HepG2 (cell line): ENCODE results near the gene BRAP. TPM values are rescaled to one million over a fixed set of nuclear protein-coding genes. Genes with fewer than 3 reads are reported as not detected.
A peak's percentile ranks its signal among the peaks of the same experiment; 100 is the strongest.

ENCODE experiments used
- ATM ChIP-seq: fragments of 450-650 bp; IDR thresholded peaks from 2 replicates; pipeline ENCODE4 v1.7.1; 2017; ENCODE audit warnings: mild to moderate bottlenecking, borderline replicate concordance
- BCLAF1 ChIP-seq: fragments of 450-650 bp; IDR thresholded peaks from 2 replicates; pipeline ENCODE4 v1.6.1; 2017; ENCODE audit warnings: mild to moderate bottlenecking
- GATAD1 ChIP-seq: IDR thresholded peaks from 2 replicates; pipeline ENCODE4 v1.6.1; 2016; ENCODE audit warnings: missing genetic modification reagents, missing compliant biosample characterization
- KLF11 ChIP-seq: IDR thresholded peaks from 2 replicates; pipeline ENCODE4 v1.6.1; 2016; ENCODE audit warnings: missing compliant biosample characterization
- MEIS1 ChIP-seq: sonication (generic); formaldehyde crosslinking; IDR thresholded peaks from 2 replicates; pipeline ENCODE4 v1.9.0; 2021; ENCODE audit warnings: mild to moderate bottlenecking, missing genetic modification reagents, moderate library complexity, borderline replicate concordance
- MYPOP ChIP-seq: sonication (generic); formaldehyde crosslinking; IDR thresholded peaks from 2 replicates; pipeline ENCODE4 v1.8.1; 2023; ENCODE audit warnings: mild to moderate bottlenecking, moderate library complexity, missing genetic modification reagents
- SIN3A ChIP-seq: IDR thresholded peaks from 2 replicates; pipeline ENCODE4 v1.6.1; 2011; ENCODE audit warnings: low read depth, mild to moderate bottlenecking, control low read depth, low read length, borderline replicate concordance
- SOX5 ChIP-seq: IDR thresholded peaks from 2 replicates; pipeline ENCODE4 v1.6.1; 2016; ENCODE audit warnings: borderline replicate concordance
- TARDBP ChIP-seq: sonication (generic); formaldehyde crosslinking; IDR thresholded peaks from 2 replicates; pipeline ENCODE4 v1.8.0; 2022; ENCODE audit warnings: mild to moderate bottlenecking, missing genetic modification reagents
- THRA ChIP-seq: sonication (generic); formaldehyde crosslinking; IDR thresholded peaks from 2 replicates; pipeline ENCODE4 v1.4.0; 2020; ENCODE audit warnings: missing genetic modification reagents, borderline replicate concordance
- TSC22D2 ChIP-seq: sonication (generic); formaldehyde crosslinking; IDR thresholded peaks from 2 replicates; pipeline ENCODE4 v1.5.1; 2020; ENCODE audit warnings: missing genetic modification reagents, mild to moderate bottlenecking, borderline replicate concordance
- ZKSCAN8 ChIP-seq: IDR thresholded peaks from 2 replicates; pipeline ENCODE4 v1.6.1; 2016; ENCODE audit warnings: borderline replicate concordance, missing genetic modification reagents, missing compliant biosample characterization
- ZNF230 ChIP-seq: sonication (generic); formaldehyde crosslinking; IDR thresholded peaks from 2 replicates; pipeline ENCODE4 v1.4.0; 2020; ENCODE audit warnings: mild to moderate bottlenecking, missing genetic modification reagents
- ZNF33B ChIP-seq: sonication (generic); formaldehyde crosslinking; IDR thresholded peaks from 2 replicates; pipeline ENCODE4 v1.5.1; 2020; ENCODE audit warnings: mild to moderate bottlenecking, missing genetic modification reagents
- ZNF362 ChIP-seq: sonication (generic); formaldehyde crosslinking; IDR thresholded peaks from 2 replicates; pipeline ENCODE4 v1.4.0; 2020; ENCODE audit warnings: missing genetic modification reagents, mild to moderate bottlenecking, borderline replicate concordance
- ZNF367 ChIP-seq: sonication (generic); formaldehyde crosslinking; IDR thresholded peaks from 2 replicates; pipeline ENCODE4 v1.4.0; 2020; ENCODE audit warnings: missing genetic modification reagents, borderline replicate concordance
- ZNF430 ChIP-seq: sonication (generic); formaldehyde crosslinking; IDR thresholded peaks from 2 replicates; pipeline ENCODE4 v1.9.0; 2021; ENCODE audit warnings: mild to moderate bottlenecking, missing genetic modification reagents
- ZSCAN29 ChIP-seq: sonication (generic); formaldehyde crosslinking; conservative IDR thresholded peaks from 2 replicates; pipeline ENCODE4 v1.4.0; 2020; ENCODE audit warnings: mild to moderate bottlenecking, missing genetic modification reagents
- polyA plus RNA-seq, 8 experiments: library from polyadenylated mRNA; depleted of rRNA in 3 of 8; stranded (reverse) in 7 of 8; unstranded in 1 of 8; fragments of >200 nt; fragmentation: Illumina TruSeq in 4 of 8; extraction: Trizol in 4 of 8; gene quantifications; 2 replicates each; pipeline versions ENCODE4 v1.2.1 to v1.2.3, GENCODE V29; 2011 to 2016; ENCODE audit warnings: low read depth in 4 of 8, missing spikeins in 1 of 8, mixed read lengths in 1 of 8; ENCODE audit not compliant: insufficient read depth in 1 of 8
- total RNA-seq, 5 experiments: library from RNA; depleted of rRNA; stranded (reverse); fragments of >200 nt; fragmentation: Illumina TruSeq; extraction: Trizol; gene quantifications; 2 replicates each; pipeline ENCODE4 v1.2.3, GENCODE V29; 2016; ENCODE audit warnings: low read depth in 1 of 5
- TF ChIP-seq, protein P1 (sequence below): sonication (generic); formaldehyde crosslinking; IDR thresholded peaks from 2 replicates; pipeline ENCODE4 v1.8.1; 2023; ENCODE audit warnings: missing genetic modification reagents, inconsistent platforms, borderline replicate concordance
- TF ChIP-seq, protein P2 (sequence below): IDR thresholded peaks from 2 replicates; pipeline ENCODE4 v1.6.1; 2012; ENCODE audit warnings: low read depth, low read length, improper control_type of control experiment

Gene BRAP
- total and polyA plus RNA-seq, 2 of the 13 experiments (the other 11 are each of a cell fraction or from before 2014, with no cell fraction given) = 8.1 to 15.4 TPM

- TF ChIP-seq THRA (CRISPR knock-in tag) (peak; percentile 14; the same call in 1 of the 2 replicates), KLF11 (0 out of 2 replicates have a peak, but pooled peaks have one; percentile 25), TARDBP (CRISPR knock-in tag) (peak; percentile 6; the same call in 1 of the 2 replicates), ZSCAN29 (CRISPR knock-in tag) (0 out of 2 replicates have a peak, but pooled peaks have one; percentile 30), GATAD1 (CRISPR knock-in tag) (0 out of 2 replicates have a peak, but pooled peaks have one; percentile 5), TSC22D2 (no peak), ZNF430 (CRISPR knock-in tag) (no peak), MYPOP (peak; percentile 2; the same call in 1 of the 2 replicates), BCLAF1 (no peak), SIN3A (no peak), ATM (no peak), ZNF230 (CRISPR knock-in tag) (no peak), ZKSCAN8 (CRISPR knock-in tag) (no peak), MEIS1 (CRISPR knock-in tag) (no peak), ZNF33B (CRISPR knock-in tag) (no peak), ZNF362 (CRISPR knock-in tag) (peak; percentile 84), SOX5 (CRISPR knock-in tag) (peak; percentile 46; the same call in 1 of the 2 replicates), ZNF367 (CRISPR knock-in tag) (no peak)
- TF ChIP-seq, protein P1, sequence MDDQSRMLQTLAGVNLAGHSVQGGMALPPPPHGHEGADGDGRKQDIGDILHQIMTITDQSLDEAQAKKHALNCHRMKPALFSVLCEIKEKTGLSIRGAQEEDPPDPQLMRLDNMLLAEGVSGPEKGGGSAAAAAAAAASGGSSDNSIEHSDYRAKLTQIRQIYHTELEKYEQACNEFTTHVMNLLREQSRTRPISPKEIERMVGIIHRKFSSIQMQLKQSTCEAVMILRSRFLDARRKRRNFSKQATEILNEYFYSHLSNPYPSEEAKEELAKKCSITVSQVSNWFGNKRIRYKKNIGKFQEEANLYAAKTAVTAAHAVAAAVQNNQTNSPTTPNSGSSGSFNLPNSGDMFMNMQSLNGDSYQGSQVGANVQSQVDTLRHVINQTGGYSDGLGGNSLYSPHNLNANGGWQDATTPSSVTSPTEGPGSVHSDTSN (CRISPR knock-in tag) = no peak
- TF ChIP-seq, protein P2, sequence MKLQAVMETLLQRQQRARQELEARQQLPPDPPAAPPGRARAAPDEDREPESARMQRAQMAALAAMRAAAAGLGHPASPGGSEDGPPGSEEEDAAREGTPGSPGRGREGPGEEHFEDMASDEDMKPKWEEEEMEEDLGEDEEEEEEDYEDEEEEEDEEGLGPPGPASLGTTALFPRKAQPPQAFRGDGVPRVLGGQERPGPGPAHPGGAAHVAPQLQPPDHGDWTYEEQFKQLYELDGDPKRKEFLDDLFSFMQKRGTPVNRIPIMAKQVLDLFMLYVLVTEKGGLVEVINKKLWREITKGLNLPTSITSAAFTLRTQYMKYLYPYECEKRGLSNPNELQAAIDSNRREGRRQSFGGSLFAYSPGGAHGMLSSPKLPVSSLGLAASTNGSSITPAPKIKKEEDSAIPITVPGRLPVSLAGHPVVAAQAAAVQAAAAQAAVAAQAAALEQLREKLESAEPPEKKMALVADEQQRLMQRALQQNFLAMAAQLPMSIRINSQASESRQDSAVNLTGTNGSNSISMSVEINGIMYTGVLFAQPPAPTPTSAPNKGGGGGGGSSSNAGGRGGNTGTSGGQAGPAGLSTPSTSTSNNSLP = peak; percentile 64
Observed at GRCh38 chr12:111600205-111600642, 85.5 kb downstream of the BRAP start (continued).
